ENCODE data around the gene RARA.

- TF ChIP-seq POLR2AphosphoS5 (IDR thresholded peaks at IDR 0.05; ENCODE audit: low read depth, low read length) (no peak), POLR2A (IDR thresholded peaks at IDR 0.05; ENCODE audit: borderline replicate concordance, extremely low read depth, insufficient read depth, insufficient read length) (no peak), CTCF (IDR thresholded peaks at IDR 0.05 in 2 of 3, conservative IDR thresholded peaks at IDR 0.05 in 1 of 3; ENCODE audit: borderline replicate concordance in 1 of 3, insufficient read depth in 1 of 3, low read depth in 2 of 3, low read length in 2 of 3) (no peak), EZH2 (IDR thresholded peaks at IDR 0.05) (no peak), JUND (IDR thresholded peaks at IDR 0.05) (no peak), REST (IDR thresholded peaks at IDR 0.05; ENCODE audit: low read depth) (no peak), EZH2phosphoT487 (IDR thresholded peaks at IDR 0.05; ENCODE audit: borderline replicate concordance) (no peak), SIN3A (IDR thresholded peaks at IDR 0.05; ENCODE audit: low read depth) (no peak), YY1 (IDR thresholded peaks at IDR 0.05; ENCODE audit: extremely low read depth, insufficient replicate concordance, low read depth, low read length) (no peak), ZFX (IDR thresholded peaks at IDR 0.05) (no peak), ZBTB33 (IDR thresholded peaks at IDR 0.05; ENCODE audit: extremely low read depth, insufficient replicate concordance, low read length) (no peak), CEBPB (IDR thresholded peaks at IDR 0.05; ENCODE audit: low read depth) (no peak)
Measured at GRCh38 chr17:40327244-40327729, 18.3 kb downstream of the RARA start.

Measured in HCT116 (cell line).